A549 (cell line): ENCODE measurements around the gene SGCD.

Source experiments
- ESRRA ChIP-seq: fragments of 150-350 bp; IDR thresholded peaks from 2 replicates; pipeline ENCODE4 v1.6.1; 2014; ENCODE audit warnings: mild to moderate bottlenecking, low read length, borderline replicate concordance
- HOXA7 ChIP-seq: fragments of 250-450 bp; sonication (Bioruptor Pico); IDR thresholded peaks from 2 replicates; pipeline ENCODE4 v1.5.0; 2020; ENCODE audit warnings: mild to moderate bottlenecking, moderate library complexity
- JUNB ChIP-seq: fragments of >200 bp; sonication (Bioruptor Twin); formaldehyde crosslinking; IDR thresholded peaks from 2 replicates; pipeline ENCODE4 v1.6.1; 2016
- POLR2A ChIP-seq: IDR thresholded peaks from 2 replicates; pipeline ENCODE4 v1.6.1; 2012; ENCODE audit warnings: mild to moderate bottlenecking, low read length
- RCOR1 ChIP-seq: fragments of 150-350 bp; IDR thresholded peaks from 2 replicates; pipeline ENCODE4 v1.6.1; 2014; ENCODE audit warnings: antibody characterized with exemption, low read length, low read depth
- RFX5 ChIP-seq: fragments of 450-650 bp; IDR thresholded peaks from 2 replicates; pipeline ENCODE4 v1.7.1; 2014; ENCODE audit warnings: antibody characterized with exemption, mild to moderate bottlenecking, moderate library complexity
- SMC3 ChIP-seq: fragments of >200 bp; sonication (Bioruptor Twin); formaldehyde crosslinking; IDR thresholded peaks from 3 replicates; pipeline ENCODE4 v1.6.1; 2018; ENCODE audit warnings: inconsistent platforms
- ZC3H11A ChIP-seq: fragments of 450-650 bp; IDR thresholded peaks from 2 replicates; pipeline ENCODE4 v1.6.1; 2014; ENCODE audit warnings: antibody characterized with exemption, mild to moderate bottlenecking
- TF ChIP-seq, protein P1 (sequence below): fragments of 250-450 bp; sonication (Bioruptor Pico); IDR thresholded peaks from 2 replicates; pipeline ENCODE4 v1.5.0; 2021; ENCODE audit warnings: mild to moderate bottlenecking, moderate library complexity, borderline replicate concordance
- TF ChIP-seq, protein P2 (sequence below): IDR thresholded peaks from 2 replicates; pipeline ENCODE4 v1.6.1; 2012
- TF ChIP-seq, protein P3 (sequence below): fragments of >200 bp; sonication (Bioruptor Twin); formaldehyde crosslinking; IDR thresholded peaks from 3 replicates; pipeline ENCODE4 v1.5.1; 2016
- TF ChIP-seq, protein P4 (sequence below): fragments of 450-650 bp; IDR thresholded peaks from 2 replicates; pipeline ENCODE4 v1.6.1; 2014; ENCODE audit warnings: antibody characterized with exemption
- TF ChIP-seq, protein P5 (sequence below): IDR thresholded peaks from 2 replicates; pipeline ENCODE4 v1.6.1; 2012

DNA sequence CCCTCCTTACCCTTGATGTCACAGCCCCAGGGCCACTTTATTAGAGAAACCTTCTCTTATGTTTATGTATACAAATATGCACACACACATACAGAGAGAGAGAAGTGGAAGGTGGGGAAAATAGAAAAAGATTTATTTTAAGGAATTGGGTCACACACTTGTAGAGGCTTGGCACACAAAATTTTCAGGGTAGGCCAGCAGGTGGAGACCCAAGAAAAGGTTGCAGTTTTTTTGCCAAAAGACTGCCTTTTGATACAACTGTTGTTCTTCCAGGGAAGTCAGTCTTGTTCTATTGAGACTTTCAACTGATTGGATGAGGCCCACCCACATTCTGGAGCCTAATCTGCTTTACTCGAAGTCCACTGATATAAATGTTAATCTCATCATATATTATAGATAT, 392.0 kb downstream of the SGCD start:
- TF ChIP-seq, protein P1, sequence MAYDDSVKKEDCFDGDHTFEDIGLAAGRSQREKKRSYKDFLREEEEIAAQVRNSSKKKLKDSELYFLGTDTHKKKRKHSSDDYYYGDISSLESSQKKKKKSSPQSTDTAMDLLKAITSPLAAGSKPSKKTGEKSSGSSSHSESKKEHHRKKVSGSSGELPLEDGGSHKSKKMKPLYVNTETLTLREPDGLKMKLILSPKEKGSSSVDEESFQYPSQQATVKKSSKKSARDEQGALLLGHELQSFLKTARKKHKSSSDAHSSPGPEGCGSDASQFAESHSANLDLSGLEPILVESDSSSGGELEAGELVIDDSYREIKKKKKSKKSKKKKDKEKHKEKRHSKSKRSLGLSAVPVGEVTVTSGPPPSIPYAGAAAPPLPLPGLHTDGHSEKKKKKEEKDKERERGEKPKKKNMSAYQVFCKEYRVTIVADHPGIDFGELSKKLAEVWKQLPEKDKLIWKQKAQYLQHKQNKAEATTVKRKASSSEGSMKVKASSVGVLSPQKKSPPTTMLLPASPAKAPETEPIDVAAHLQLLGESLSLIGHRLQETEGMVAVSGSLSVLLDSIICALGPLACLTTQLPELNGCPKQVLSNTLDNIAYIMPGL (CRISPR knock-in tag) = no peak
- TF ChIP-seq, protein P2, sequence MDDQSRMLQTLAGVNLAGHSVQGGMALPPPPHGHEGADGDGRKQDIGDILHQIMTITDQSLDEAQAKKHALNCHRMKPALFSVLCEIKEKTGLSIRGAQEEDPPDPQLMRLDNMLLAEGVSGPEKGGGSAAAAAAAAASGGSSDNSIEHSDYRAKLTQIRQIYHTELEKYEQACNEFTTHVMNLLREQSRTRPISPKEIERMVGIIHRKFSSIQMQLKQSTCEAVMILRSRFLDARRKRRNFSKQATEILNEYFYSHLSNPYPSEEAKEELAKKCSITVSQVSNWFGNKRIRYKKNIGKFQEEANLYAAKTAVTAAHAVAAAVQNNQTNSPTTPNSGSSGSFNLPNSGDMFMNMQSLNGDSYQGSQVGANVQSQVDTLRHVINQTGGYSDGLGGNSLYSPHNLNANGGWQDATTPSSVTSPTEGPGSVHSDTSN = no peak
- TF ChIP-seq, protein P3, sequence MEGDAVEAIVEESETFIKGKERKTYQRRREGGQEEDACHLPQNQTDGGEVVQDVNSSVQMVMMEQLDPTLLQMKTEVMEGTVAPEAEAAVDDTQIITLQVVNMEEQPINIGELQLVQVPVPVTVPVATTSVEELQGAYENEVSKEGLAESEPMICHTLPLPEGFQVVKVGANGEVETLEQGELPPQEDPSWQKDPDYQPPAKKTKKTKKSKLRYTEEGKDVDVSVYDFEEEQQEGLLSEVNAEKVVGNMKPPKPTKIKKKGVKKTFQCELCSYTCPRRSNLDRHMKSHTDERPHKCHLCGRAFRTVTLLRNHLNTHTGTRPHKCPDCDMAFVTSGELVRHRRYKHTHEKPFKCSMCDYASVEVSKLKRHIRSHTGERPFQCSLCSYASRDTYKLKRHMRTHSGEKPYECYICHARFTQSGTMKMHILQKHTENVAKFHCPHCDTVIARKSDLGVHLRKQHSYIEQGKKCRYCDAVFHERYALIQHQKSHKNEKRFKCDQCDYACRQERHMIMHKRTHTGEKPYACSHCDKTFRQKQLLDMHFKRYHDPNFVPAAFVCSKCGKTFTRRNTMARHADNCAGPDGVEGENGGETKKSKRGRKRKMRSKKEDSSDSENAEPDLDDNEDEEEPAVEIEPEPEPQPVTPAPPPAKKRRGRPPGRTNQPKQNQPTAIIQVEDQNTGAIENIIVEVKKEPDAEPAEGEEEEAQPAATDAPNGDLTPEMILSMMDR = no peak
- TF ChIP-seq SMC3 = no peak
- TF ChIP-seq JUNB = no peak
- no peak for TF ChIP-seq ZC3H11A
- TF ChIP-seq, protein P4, sequence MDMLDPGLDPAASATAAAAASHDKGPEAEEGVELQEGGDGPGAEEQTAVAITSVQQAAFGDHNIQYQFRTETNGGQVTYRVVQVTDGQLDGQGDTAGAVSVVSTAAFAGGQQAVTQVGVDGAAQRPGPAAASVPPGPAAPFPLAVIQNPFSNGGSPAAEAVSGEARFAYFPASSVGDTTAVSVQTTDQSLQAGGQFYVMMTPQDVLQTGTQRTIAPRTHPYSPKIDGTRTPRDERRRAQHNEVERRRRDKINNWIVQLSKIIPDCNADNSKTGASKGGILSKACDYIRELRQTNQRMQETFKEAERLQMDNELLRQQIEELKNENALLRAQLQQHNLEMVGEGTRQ = no peak
- TF ChIP-seq POLR2A = no peak
- TF ChIP-seq, protein P5, sequence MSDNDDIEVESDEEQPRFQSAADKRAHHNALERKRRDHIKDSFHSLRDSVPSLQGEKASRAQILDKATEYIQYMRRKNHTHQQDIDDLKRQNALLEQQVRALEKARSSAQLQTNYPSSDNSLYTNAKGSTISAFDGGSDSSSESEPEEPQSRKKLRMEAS = no peak
- TF ChIP-seq RFX5 = no peak
- no peak for TF ChIP-seq HOXA7
- no peak for TF ChIP-seq RCOR1
- TF ChIP-seq ESRRA = no peak
